Activated CD8-positive, alpha-beta T cell treated with anti-CD3 and anti-CD28 coated beads for 36 hours (primary cell): Measurements from ENCODE around the gene SPAG16. TPM values are rescaled to one million over a fixed set of nuclear protein-coding genes. Genes with fewer than 3 reads are reported as not detected.

ENCODE experiments used
- ATAC-seq: fragments of 200-7000 bp; cut with Tn5 transposase; one replicate; pipeline ENCODE4 v1.10.0; 2021; ENCODE audit warnings: mild to moderate bottlenecking, moderate library complexity
- CTCF ChIA-PET: fragments of 350-600 bp; sonication (Branson Sonifier 250); formaldehyde crosslinking; loops from one replicate; lab custom pipeline; 2021; ENCODE audit warnings: antibody characterized with exemption; lab: Charles Lee
- POLR2A ChIA-PET: fragments of 350-600 bp; sonication (Branson Sonifier 250); formaldehyde crosslinking; loops from one replicate; lab custom pipeline; 2021; ENCODE audit warnings: antibody characterized with exemption; lab: Charles Lee
- DNase-seq: peaks from one replicate; pipeline ENCODE4 v3.0.0-alpha.2; 2020
- H3K27ac Mint-ChIP-seq: one replicate; pipeline ENCODE4 v1.8.0; 2021; ENCODE audit warnings: mild to moderate bottlenecking, mixed read lengths
- H3K27me3 Mint-ChIP-seq: one replicate; pipeline ENCODE4 v1.8.0; 2021; ENCODE audit warnings: mixed read lengths
- H3K36me3 Mint-ChIP-seq: one replicate; pipeline ENCODE4 v1.8.0; 2021; ENCODE audit warnings: low read depth, mixed read lengths
- H3K4me1 Mint-ChIP-seq: one replicate; pipeline ENCODE4 v1.8.0; 2021; ENCODE audit warnings: low read depth, mixed read lengths
- H3K4me3 Mint-ChIP-seq: one replicate; pipeline ENCODE4 v1.8.0; 2021; ENCODE audit warnings: mild to moderate bottlenecking, moderate library complexity, mixed read lengths
- H3K9me3 Mint-ChIP-seq: one replicate; pipeline ENCODE4 v1.8.0; 2021; ENCODE audit warnings: mixed read lengths
- CTCF ChIP-seq: fragments of 200-600 bp; IDR thresholded peaks from one replicate; pipeline ENCODE4 v1.8.0; 2022; ENCODE audit warnings: antibody characterized with exemption, mild to moderate bottlenecking
- intact Hi-C: fragments of 100-400 bp; cut with micrococcal nuclease; formaldehyde crosslinking; loops from one replicate; pipeline ENCODE4 v1.10.0; 2022
- total RNA-seq, 2 experiments: library from RNA; stranded (reverse); gene quantifications; one replicate each; pipeline ENCODE4 v1.2.3, GENCODE V29; 2021

SPAG16 gene
- total RNA-seq, 2 experiments from 2014 or later: 9.4 to 11.7 TPM

GRCh38 chr2:213545481-213545880, 261.2 kb downstream of the SPAG16 start:
- no peak overlapping the region for H3K4me3 Mint-ChIP-seq
- intact Hi-C loops: no loop called here
- DNase-seq (no peak), ATAC-seq (no peak)
- peaks cover 3% of the 10 kb centered on the region for H3K9me3 Mint-ChIP-seq
- no peaks in the 10 kb centered on the region for H3K4me1 Mint-ChIP-seq
- H3K27me3 Mint-ChIP-seq: no peaks in the 10 kb centered on the region
- H3K27ac Mint-ChIP-seq: no peak overlapping the region
- ChIA-PET CTCF (no interaction called here), POLR2A (no interaction called here)
- no peaks in the 10 kb centered on the region for H3K36me3 Mint-ChIP-seq
- TF ChIP-seq CTCF: no peak

GRCh38 chr2:213545964-213546475, 261.8 kb downstream of the SPAG16 start:
- no peak overlapping the region for H3K4me3 Mint-ChIP-seq
- intact Hi-C loops: no loop called here
- no peak overlapping the region for H3K27ac Mint-ChIP-seq
- peaks cover 3% of the 10 kb centered on the region for H3K9me3 Mint-ChIP-seq
- no peaks in the 10 kb centered on the region for H3K36me3 Mint-ChIP-seq
- ChIA-PET CTCF (no interaction called here), POLR2A (no interaction called here)
- no peak for TF ChIP-seq CTCF
- ATAC-seq (no peak), DNase-seq (no peak)
- no peaks in the 10 kb centered on the region for H3K27me3 Mint-ChIP-seq
- no peaks in the 10 kb centered on the region for H3K4me1 Mint-ChIP-seq

- no peak for DNase-seq
- no peak for TF ChIP-seq CTCF
- POLR2A ChIA-PET: no interaction called here
- no peak overlapping the region for H3K27ac Mint-ChIP-seq
- CTCF ChIA-PET: no interaction called here
- intact Hi-C loops: no loop called here
- peaks cover 11% of the 10 kb centered on the region for H3K9me3 Mint-ChIP-seq
- no peaks in the 10 kb centered on the region for H3K36me3 Mint-ChIP-seq
- H3K4me1 Mint-ChIP-seq: no peaks in the 10 kb centered on the region
- ATAC-seq: no peak
- H3K27me3 Mint-ChIP-seq: no peaks in the 10 kb centered on the region
- H3K4me3 Mint-ChIP-seq: no peak overlapping the region
Observed at GRCh38 chr2:213551526-213551925, 267.3 kb downstream of the SPAG16 start.

- DNase-seq: no peak
- Mint-ChIP-seq H3K9me3 (peaks cover 10% of the 10 kb centered on the region), H3K27me3 (no peaks in the 10 kb centered on the region), H3K36me3 (no peaks in the 10 kb centered on the region), H3K4me1 (no peaks in the 10 kb centered on the region), H3K27ac (no peak overlapping the region), H3K4me3 (no peak overlapping the region)
- ChIA-PET CTCF (no interaction called here), POLR2A (no interaction called here)
- intact Hi-C loops: no loop called here
- TF ChIP-seq CTCF: no peak
- ATAC-seq: no peak
Observed at GRCh38 chr2:213559053-213559452, 274.8 kb downstream of the SPAG16 start.

GRCh38 chr2:213561759-213562158, 277.5 kb downstream of the SPAG16 start:
- H3K4me3 Mint-ChIP-seq: no peak overlapping the region
- no peak for ATAC-seq
- peaks cover under 1% of the 10 kb centered on the region for H3K9me3 Mint-ChIP-seq
- intact Hi-C loops: no loop called here
- CTCF ChIA-PET: no interaction called here
- POLR2A ChIA-PET: no interaction called here
- H3K27me3 Mint-ChIP-seq: no peaks in the 10 kb centered on the region
- no peak overlapping the region for H3K27ac Mint-ChIP-seq
- no peak for TF ChIP-seq CTCF
- no peaks in the 10 kb centered on the region for H3K36me3 Mint-ChIP-seq
- DNase-seq: no peak
- H3K4me1 Mint-ChIP-seq: no peaks in the 10 kb centered on the region
